Measurements from ENCODE around the gene POU3F1. TPM values are rescaled to one million over a fixed set of nuclear protein-coding genes. Genes with fewer than 3 reads are reported as not detected.

Gene POU3F1
- under 0.01 TPM in 1 of 2 replicates, not detected in the other for total RNA-seq

GRCh38 chr1:38046333-38046883 is at the start of gene POU3F1:
POU3F1 (minus strand) TSS chr1:38046793; CDS start chr1:38046743, 50 bp downstream.

GRCh38 chr1:38012363-38013226 is 34.0 kb downstream of the POU3F1 start, which contains the start of gene UTP11:
UTP11 (plus strand) TSS chr1:38012734; CDS start chr1:38012803, 69 bp downstream.

GRCh38 chr1:38005195-38006007 is 41.2 kb downstream of the POU3F1 start, which contains the start of gene FHL3:
FHL3 (minus strand) TSS chr1:38005514; CDS start chr1:37999412, 6,102 bp downstream.

Small RNAs within 50 kb of the gene (small RNA-seq; reads per million reads assigned to genes)
- gene MIR3659: 0.31 reads per million

Other genes starting within 250 kb of the POU3F1 start
- gene C1orf122, start 239.0 kb downstream of the POU3F1 start, total RNA-seq: 20.5 and 51.2 TPM in 2 replicates
- gene YRDC, start 238.6 kb downstream of the POU3F1 start, total RNA-seq: 6.9 and 9.0 TPM in 2 replicates
- gene MTF1, start 187.2 kb downstream of the POU3F1 start, total RNA-seq: 4.3 and 4.6 TPM in 2 replicates
- gene INPP5B, start 99.7 kb downstream of the POU3F1 start, total RNA-seq: 31.0 and 31.8 TPM in 2 replicates
- 74.0 and 78.4 TPM in 2 replicates for gene SF3A3, start 56.8 kb downstream of the POU3F1 start, total RNA-seq
- gene FHL3, start 41.3 kb downstream of the POU3F1 start, total RNA-seq: 14.5 and 14.8 TPM in 2 replicates
- 49.7 and 52.2 TPM in 2 replicates for gene UTP11, start 34.1 kb downstream of the POU3F1 start, total RNA-seq